Natural killer cell treated with Interleukin-12 subunit alpha and Interleukin-12 subunit beta and Interleukin-15 and Interleukin-18, amount 100 ng/mL, for 72 hours (primary cell): Measurements from ENCODE around the gene EPB41L4B. TPM values are rescaled to one million over a fixed set of nuclear protein-coding genes. Genes with fewer than 3 reads are reported as not detected.

ENCODE experiments used
- ATAC-seq, 2 donors: fragments of 150-1000 bp; cut with Tn5 transposase in 1 of 2; sonication (Bioruptor Pico), chemical (Tn5 transposase) in 1 of 2; 2 replicates each; pipeline ENCODE4 v1.10.0; 2021
- DNase-seq: peaks from one replicate; pipeline ENCODE4 v3.0.0; 2022; ENCODE audit warnings: low spot score
- H3K27ac Mint-ChIP-seq, 2 donors: 1 replicate in 1 of 2; 2 replicates in 1 of 2; pipeline ENCODE4 v1.8.0; 2022; ENCODE audit warnings: mixed read lengths in 2 of 2, mild to moderate bottlenecking in 1 of 2, moderate library complexity in 1 of 2
- H3K27me3 Mint-ChIP-seq, 2 donors: 1 replicate in 1 of 2; 2 replicates in 1 of 2; pipeline ENCODE4 v1.8.0; 2022; ENCODE audit warnings: mixed read lengths in 2 of 2
- H3K36me3 Mint-ChIP-seq: one replicate; pipeline ENCODE4 v1.8.0; 2022; ENCODE audit warnings: mixed read lengths
- H3K4me1 Mint-ChIP-seq, 2 donors: 1 replicate in 1 of 2; 2 replicates in 1 of 2; pipeline ENCODE4 v1.8.0; 2022; ENCODE audit warnings: low read depth in 2 of 2, mixed read lengths in 2 of 2, mild to moderate bottlenecking in 1 of 2
- H3K4me3 Mint-ChIP-seq: one replicate; pipeline ENCODE4 v1.8.0; 2022; ENCODE audit warnings: mixed read lengths
- H3K9me3 Mint-ChIP-seq: 2 replicates; pipeline ENCODE4 v1.8.0; 2022; ENCODE audit warnings: mixed read lengths
- total RNA-seq, 2 donors: library from RNA; stranded (reverse); gene quantifications; one replicate each; pipeline ENCODE4 v1.2.3, GENCODE V29; 2022

Gene EPB41L4B
- total RNA-seq, 2 donors from 2014 or later: 0.14 TPM; not detected in 1

DNA sequence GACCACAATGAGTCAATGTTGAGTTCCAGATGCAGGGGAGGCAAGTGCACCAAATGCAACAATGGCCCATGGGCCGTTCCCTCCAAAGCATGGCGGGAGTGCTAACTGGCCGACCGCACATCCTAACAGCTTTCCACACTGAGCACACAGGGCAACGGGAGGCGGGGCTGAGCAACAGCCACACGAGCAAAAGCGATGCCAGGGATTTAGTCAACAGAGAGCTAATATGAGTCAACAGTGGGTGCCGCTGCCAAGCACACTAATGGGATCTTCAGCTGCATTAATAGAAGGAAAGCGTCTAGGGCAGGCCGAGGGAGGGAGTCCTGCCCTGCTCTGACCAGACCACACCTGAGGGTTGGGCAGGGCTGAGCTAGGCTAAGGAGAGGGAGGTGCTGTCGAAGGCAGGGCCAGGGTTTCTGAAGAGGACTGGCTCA is 4.6 kb downstream of the EPB41L4B start:
- ATAC-seq: no peak
- H3K4me1 Mint-ChIP-seq: peaks cover 3% of the 10 kb centered on the region in 2 donors
- no peaks in the 10 kb centered on the region for H3K36me3 Mint-ChIP-seq
- no peak for DNase-seq
- no peak overlapping the region for H3K27ac Mint-ChIP-seq
- H3K27me3 Mint-ChIP-seq: peaks cover 48 to 53% of the 10 kb centered on the region in 2 donors
- H3K9me3 Mint-ChIP-seq: no peaks in the 10 kb centered on the region
- H3K4me3 Mint-ChIP-seq: no peak overlapping the region

DNA sequence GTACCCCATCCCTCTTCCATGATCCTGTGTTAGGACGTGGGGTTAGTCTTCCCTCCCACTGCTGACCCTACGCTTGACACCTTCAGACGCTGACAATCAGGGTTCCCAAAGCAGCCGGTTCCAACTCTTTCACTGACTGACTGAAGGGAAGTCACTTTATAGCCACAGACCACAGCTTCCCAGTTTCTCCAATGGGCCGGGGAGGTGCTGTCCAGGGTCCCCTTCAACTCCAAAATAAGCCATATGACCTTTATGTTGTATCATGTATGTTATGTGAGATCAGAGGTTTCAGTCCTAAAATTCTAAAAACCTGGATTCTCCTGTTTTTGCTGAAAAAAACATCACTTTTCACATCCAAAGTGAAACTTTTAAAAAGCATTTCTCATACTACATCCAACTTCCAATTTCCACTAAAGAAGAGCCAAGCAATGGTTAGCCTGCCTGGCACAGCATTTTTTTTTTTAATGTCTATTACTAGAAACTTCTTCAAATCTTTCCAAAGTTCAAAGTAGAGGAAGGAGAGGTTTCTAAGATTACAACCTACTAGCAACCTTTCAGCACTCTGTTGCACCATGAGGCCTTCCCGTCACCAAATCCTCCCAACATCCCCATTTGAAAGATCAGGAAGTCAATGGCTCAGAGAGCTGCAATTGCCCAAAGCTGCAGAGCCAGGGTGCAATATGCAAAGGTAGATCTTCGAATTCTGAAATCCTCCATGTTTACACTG is 5.2 kb downstream of the EPB41L4B start:
- H3K27ac Mint-ChIP-seq: no peak overlapping the region
- H3K4me3 Mint-ChIP-seq: no peak overlapping the region
- no peaks in the 10 kb centered on the region for H3K9me3 Mint-ChIP-seq
- ATAC-seq: no peak
- DNase-seq: no peak
- no peaks in the 10 kb centered on the region for H3K36me3 Mint-ChIP-seq
- H3K4me1 Mint-ChIP-seq: no peaks in the 10 kb centered on the region
- peaks cover 44 to 53% of the 10 kb centered on the region in 2 donors for H3K27me3 Mint-ChIP-seq

DNA sequence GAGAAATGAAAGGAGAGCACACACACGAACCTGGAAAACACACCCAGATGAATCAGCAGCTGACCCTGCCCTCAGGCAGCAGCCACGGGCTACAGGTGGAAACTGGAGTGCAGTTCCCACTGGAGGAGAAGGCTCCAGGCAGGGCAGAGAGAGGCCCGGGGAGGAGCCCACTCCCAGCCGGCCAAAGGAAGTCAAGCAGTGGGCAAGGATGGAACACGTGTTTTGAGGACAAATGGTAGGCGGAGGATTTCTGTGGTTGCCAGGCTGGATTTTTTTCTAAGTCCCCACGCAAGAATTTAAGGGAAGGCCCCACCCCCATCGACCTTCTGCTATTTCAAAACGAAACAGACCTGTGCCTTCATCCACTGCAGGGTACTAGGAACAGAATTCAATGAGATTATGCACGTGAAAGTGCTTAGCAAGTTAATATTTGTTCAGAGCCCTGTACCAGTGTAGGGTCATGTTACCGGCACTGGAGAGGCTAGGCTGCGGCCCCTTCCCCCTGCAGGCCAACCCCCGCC is 6.8 kb downstream of the EPB41L4B start:
- no peak for DNase-seq
- H3K27me3 Mint-ChIP-seq: peaks cover 51 to 58% of the 10 kb centered on the region in 2 donors
- no peak for ATAC-seq
- no peaks in the 10 kb centered on the region for H3K9me3 Mint-ChIP-seq
- H3K36me3 Mint-ChIP-seq: no peaks in the 10 kb centered on the region
- H3K27ac Mint-ChIP-seq: no peak overlapping the region
- no peaks in the 10 kb centered on the region for H3K4me1 Mint-ChIP-seq
- H3K4me3 Mint-ChIP-seq: no peak overlapping the region

DNA sequence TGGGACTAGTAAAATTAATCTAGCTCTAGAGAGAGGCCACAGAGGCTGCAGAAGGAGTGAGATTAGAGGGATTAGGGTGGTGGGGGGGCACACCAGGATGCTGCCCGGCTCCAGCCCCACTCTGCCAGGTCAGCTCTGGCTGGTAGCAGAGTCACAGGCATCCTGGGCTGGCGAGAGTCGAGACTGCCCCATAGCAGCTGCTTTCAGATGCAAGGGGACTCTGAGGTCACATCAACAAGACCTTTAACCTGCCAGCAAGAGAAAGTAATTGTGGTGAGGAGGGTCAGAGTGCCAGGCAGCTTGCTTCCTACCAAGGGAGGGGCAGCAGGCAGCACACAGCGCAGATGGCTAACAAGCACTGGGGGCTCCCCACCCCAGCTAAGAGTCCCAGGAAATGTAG is 7.5 kb downstream of the EPB41L4B start:
- Mint-ChIP-seq H3K27me3 (peaks cover 46 to 52% of the 10 kb centered on the region in 2 donors), H3K9me3 (no peaks in the 10 kb centered on the region), H3K4me1 (no peaks in the 10 kb centered on the region), H3K36me3 (no peaks in the 10 kb centered on the region), H3K4me3 (no peak overlapping the region), H3K27ac (no peak overlapping the region)
- DNase-seq (no peak), ATAC-seq (no peak)

DNA sequence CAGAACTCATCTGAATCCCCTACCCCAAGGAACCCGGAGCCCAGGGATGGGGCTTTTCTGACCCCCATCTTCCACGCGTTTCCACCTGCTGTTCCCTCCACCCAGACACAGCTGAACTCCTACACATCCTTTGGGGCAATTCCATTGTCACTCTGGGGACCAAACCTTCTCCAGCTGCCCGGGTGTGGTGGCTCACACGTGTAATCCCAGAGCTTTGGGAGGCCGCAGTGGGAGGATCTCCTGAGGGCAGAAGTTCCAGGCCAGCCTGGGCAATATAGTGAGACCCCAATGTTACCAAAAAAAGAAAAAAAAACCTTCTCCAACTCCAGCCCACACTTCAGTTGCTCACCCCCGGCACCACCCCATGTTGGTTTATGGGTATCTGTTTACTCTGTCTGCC is 8.1 kb downstream of the EPB41L4B start:
- ATAC-seq (peak in 1 of 2 donors; percentile 31), DNase-seq (no peak)
- H3K9me3 Mint-ChIP-seq: no peaks in the 10 kb centered on the region
- H3K4me3 Mint-ChIP-seq: no peak overlapping the region
- no peaks in the 10 kb centered on the region for H3K4me1 Mint-ChIP-seq
- no peak overlapping the region for H3K27ac Mint-ChIP-seq
- H3K36me3 Mint-ChIP-seq: no peaks in the 10 kb centered on the region
- H3K27me3 Mint-ChIP-seq: peaks cover 47 to 52% of the 10 kb centered on the region in 2 donors

DNA sequence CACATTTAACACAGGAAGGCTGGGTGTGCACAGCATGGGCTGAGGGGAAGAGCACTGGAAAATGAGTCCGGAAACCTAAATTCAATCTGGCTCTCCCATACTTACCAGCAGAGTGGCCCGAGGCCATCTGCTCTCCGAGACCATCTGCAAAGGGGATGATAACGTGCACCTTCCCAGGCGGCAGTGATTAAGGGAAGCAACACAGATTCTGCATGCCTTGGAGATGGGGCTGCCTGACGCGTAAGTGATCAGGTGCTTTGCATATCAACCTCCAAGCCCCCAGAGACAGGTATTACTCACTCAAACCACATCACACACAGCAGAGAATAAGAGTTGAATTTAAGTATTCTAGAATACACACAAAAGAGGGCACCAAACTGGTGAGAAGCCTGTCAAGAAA is 9.1 kb downstream of the EPB41L4B start:
- H3K36me3 Mint-ChIP-seq: no peaks in the 10 kb centered on the region
- no peaks in the 10 kb centered on the region for H3K9me3 Mint-ChIP-seq
- no peak for ATAC-seq
- no peak for DNase-seq
- H3K27me3 Mint-ChIP-seq: peaks cover 39 to 44% of the 10 kb centered on the region in 2 donors
- H3K4me1 Mint-ChIP-seq: no peaks in the 10 kb centered on the region
- no peak overlapping the region for H3K27ac Mint-ChIP-seq
- no peak overlapping the region for H3K4me3 Mint-ChIP-seq

DNA sequence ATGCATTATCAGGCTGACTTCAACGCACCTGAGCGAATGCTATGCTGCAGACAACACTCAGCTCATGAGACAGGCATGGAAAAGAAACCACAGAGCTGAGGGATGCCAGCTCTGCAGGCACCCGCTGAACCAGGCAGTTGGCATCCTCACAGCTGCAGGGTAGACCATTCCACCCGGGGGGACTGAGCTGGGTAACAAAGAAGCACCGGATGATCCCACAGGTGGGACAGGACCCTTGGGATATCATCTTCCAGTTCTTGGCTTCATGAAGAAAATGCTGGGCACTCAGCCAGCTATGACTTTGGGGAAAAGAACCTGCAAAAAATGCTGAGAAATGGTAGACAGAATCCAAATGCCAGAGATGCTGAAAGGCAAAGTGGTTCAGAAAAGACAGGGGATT is 9.6 kb downstream of the EPB41L4B start:
- Mint-ChIP-seq H3K36me3 (no peaks in the 10 kb centered on the region), H3K27me3 (peaks cover 35 to 43% of the 10 kb centered on the region in 2 donors), H3K4me3 (no peak overlapping the region), H3K27ac (no peak overlapping the region), H3K9me3 (no peaks in the 10 kb centered on the region), H3K4me1 (no peaks in the 10 kb centered on the region)
- DNase-seq: no peak
- ATAC-seq: no peak

DNA sequence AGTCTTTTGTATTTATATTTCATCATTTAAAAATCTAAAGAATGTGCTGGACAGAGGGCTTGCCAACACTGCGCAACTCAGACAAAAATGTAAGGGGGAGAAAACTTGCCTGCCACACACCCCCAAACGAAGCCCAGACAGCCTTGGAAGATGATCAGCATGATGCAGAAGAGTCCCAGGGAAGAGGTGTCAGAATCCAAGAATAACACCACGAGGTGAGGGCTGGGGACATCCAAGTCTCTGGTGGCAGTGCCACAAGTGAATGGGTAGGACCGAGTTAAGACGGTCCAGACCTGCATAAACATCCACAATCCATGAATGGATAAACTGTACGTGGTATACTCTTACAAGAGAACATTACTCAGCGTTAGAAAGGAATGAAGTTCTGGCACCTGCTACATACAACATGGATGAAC is 10.4 kb downstream of the EPB41L4B start:
- H3K36me3 Mint-ChIP-seq: no peaks in the 10 kb centered on the region
- H3K27ac Mint-ChIP-seq: no peak overlapping the region
- H3K4me3 Mint-ChIP-seq: no peak overlapping the region
- no peak for ATAC-seq
- H3K4me1 Mint-ChIP-seq: no peaks in the 10 kb centered on the region
- peaks cover 27 to 35% of the 10 kb centered on the region in 2 donors for H3K27me3 Mint-ChIP-seq
- DNase-seq: no peak
- no peaks in the 10 kb centered on the region for H3K9me3 Mint-ChIP-seq

DNA sequence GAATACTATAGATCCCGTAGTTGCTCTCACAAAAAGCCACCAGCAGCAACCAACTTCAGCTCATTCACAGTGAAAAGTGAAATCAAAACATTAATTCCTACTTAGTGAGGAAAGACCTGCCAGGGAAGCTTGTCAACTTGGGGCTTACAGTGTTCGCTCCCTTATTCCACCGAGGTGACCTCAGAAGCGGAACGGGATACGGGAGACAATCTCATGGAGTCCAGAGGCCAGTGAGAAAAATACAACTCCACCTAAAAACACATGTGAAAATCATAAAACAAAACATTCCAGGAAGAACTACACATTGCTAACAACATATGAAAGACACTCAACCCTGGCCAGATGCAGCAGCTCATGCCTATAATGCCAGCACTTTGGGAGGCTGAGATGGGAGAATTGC is 11.6 kb downstream of the EPB41L4B start:
- Mint-ChIP-seq H3K27ac (no peak overlapping the region), H3K27me3 (peaks cover 31 to 33% of the 10 kb centered on the region in 2 donors), H3K4me3 (no peak overlapping the region), H3K9me3 (no peaks in the 10 kb centered on the region), H3K4me1 (no peaks in the 10 kb centered on the region), H3K36me3 (no peaks in the 10 kb centered on the region)
- ATAC-seq (no peak), DNase-seq (no peak)

DNA sequence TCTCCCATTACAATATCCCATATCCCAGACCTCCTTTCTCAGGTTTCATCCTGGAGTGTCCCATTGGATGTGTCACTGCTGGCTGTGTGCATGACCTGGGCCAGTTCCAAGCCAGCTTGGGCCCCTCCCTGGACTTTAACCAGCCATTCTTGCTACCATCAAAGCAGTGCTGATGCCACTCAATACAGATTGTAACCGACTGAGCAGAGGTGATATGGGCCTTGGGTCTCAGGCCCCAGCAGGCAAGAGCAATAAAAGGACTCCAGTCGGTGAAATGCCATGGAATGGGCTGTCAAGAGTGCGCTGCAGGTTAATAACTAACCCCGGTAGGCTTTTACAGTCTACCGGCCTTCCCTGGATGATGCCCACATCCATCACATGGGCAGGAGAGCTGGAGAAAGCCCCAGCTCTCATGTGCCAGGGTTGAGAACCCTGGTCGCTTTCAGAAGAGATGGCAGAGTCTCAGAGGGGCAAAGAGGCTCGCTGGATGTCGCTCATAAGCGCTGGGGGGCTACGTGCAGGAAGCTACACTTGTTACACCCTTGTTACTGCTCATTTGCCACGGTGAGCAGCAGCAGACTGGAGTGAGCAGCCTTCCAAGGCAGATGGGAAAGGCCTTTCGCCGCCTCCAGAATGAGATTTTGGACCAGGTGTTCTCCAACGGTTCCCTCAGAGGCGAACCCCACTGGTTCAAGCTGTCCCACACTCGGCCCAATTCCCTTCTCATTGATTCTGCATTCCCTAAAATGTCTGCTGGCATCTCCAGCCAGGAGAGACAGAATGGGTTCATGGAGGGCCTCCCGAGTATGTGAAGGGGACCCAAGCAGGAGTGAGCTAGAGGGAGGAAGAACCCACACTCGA is 13.2 kb downstream of the EPB41L4B start:
- DNase-seq (no peak), ATAC-seq (no peak)
- H3K4me3 Mint-ChIP-seq: no peak overlapping the region
- no peaks in the 10 kb centered on the region for H3K9me3 Mint-ChIP-seq
- no peak overlapping the region for H3K27ac Mint-ChIP-seq
- no peaks in the 10 kb centered on the region for H3K4me1 Mint-ChIP-seq
- no peaks in the 10 kb centered on the region for H3K36me3 Mint-ChIP-seq
- H3K27me3 Mint-ChIP-seq: peaks cover 26 to 34% of the 10 kb centered on the region in 2 donors

DNA sequence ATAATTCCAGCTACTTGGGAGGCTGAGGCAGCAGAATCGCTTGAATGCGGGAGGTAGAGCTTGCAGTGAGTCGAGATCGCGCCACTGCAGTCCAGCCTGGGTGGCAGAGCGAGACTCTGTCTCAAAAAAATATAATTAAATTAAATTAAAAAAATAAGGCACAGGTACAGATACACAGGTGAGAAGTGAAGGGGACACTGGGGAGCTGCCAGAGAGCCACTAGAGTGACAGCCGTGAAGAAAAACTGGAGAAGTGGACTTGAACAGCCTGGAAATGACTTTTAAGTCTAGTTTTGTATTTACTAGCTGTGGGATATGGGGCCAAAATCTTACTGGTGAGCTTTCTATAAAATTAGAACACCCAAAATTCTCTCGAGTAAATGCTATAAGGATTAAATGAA is 15.1 kb downstream of the EPB41L4B start:
- no peaks in the 10 kb centered on the region for H3K36me3 Mint-ChIP-seq
- peaks cover 20 to 44% of the 10 kb centered on the region in 2 donors for H3K27me3 Mint-ChIP-seq
- H3K4me1 Mint-ChIP-seq: no peaks in the 10 kb centered on the region
- no peaks in the 10 kb centered on the region for H3K9me3 Mint-ChIP-seq
- H3K4me3 Mint-ChIP-seq: no peak overlapping the region
- ATAC-seq: no peak
- no peak overlapping the region for H3K27ac Mint-ChIP-seq
- no peak for DNase-seq

DNA sequence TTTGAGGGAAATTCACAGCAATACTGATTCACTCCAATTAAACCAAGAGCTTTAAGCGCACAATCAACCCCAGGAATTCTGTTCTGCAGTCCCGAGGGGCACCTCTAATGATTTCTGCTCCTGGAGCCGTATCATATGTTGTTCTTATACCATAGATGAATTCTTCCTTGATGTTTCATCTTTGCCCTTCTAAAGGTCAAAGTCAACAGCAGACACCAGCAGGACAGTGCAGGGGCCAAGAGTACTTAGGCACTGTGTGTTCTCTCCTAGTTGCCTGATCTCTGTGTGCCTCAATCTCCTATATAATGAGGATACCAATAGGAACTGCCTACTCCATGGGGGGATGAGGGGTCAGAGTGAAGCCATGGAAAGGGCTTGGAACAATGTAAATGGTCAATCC is 16.5 kb downstream of the EPB41L4B start:
- Mint-ChIP-seq H3K27me3 (peaks cover 19 to 50% of the 10 kb centered on the region in 2 donors), H3K4me3 (no peak overlapping the region), H3K27ac (no peak overlapping the region), H3K36me3 (no peaks in the 10 kb centered on the region), H3K4me1 (no peaks in the 10 kb centered on the region), H3K9me3 (peaks cover 2% of the 10 kb centered on the region)
- ATAC-seq (no peak), DNase-seq (no peak)

DNA sequence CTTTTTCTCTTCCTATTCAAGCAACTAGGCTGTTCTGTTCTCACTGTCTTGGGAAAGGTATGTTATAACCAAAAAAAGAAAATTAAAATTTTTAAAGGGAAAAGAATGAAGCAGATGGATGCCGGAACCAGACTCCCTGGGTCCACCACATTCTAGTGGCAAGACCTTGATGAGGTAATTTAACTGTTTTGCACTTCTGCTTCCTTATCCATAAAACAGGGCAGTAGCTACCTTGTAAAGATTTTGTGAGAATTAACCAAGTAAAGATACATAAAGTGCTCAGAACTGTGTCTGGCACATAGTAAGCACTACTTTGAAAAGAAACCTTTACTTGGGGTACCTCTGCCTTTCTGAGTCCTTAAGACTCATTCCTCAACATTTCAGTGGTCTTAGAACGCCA is 17.0 kb downstream of the EPB41L4B start:
- no peak for ATAC-seq
- Mint-ChIP-seq H3K4me3 (no peak overlapping the region), H3K36me3 (no peaks in the 10 kb centered on the region), H3K4me1 (no peaks in the 10 kb centered on the region), H3K9me3 (peaks cover 2% of the 10 kb centered on the region), H3K27me3 (peaks cover 17 to 47% of the 10 kb centered on the region in 2 donors), H3K27ac (no peak overlapping the region)
- no peak for DNase-seq

DNA sequence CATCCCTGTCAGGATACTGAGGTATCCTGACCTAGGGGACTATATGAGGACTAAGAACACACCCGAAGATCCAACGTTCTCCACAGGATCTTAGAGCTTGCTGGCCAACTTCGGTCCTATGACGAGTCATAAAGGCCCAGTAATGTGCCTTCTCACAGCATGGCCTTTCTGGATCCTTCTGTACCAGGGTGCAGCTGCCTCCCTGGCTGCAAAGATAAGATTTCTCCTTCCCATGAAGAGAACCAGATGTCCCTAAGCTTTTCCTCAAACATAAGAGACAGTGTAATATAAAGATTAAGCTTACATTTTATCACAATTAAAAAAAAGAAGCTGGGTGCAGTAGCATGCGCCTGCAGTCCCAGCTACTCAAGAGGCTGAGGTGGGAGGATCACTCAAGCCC is 18.3 kb downstream of the EPB41L4B start:
- DNase-seq (no peak), ATAC-seq (no peak)
- Mint-ChIP-seq H3K4me1 (no peaks in the 10 kb centered on the region), H3K9me3 (peaks cover 2% of the 10 kb centered on the region), H3K4me3 (no peak overlapping the region), H3K36me3 (no peaks in the 10 kb centered on the region), H3K27ac (no peak overlapping the region), H3K27me3 (peaks cover 15 to 40% of the 10 kb centered on the region in 2 donors)
